Esophagus squamous epithelium (tissue), 5 donors: ENCODE data around the gene EYS. TPM values are rescaled to one million over a fixed set of nuclear protein-coding genes. Genes with fewer than 3 reads are reported as not detected.

Source experiments
- DNase-seq: peaks from one replicate; lab custom pipeline; 2025; lab: John Stamatoyannopoulos, UW
- H3K27ac ChIP-seq, 4 donors: fragments of 200-600 bp; sonication (generic); one replicate each; pipeline ENCODE4 v1.5.1; 2016 to 2019; ENCODE audit warnings: mild to moderate bottlenecking in 1 of 4
- H3K27me3 ChIP-seq, 4 donors: fragments of 200-600 bp; sonication (generic); 1 replicate in 3 of 4; 2 replicates in 1 of 4; pipeline versions ENCODE4 v1.5.1 to v1.6.0; 2017 to 2021; ENCODE audit warnings: antibody characterized with exemption in 1 of 4
- H3K36me3 ChIP-seq, 3 donors: fragments of 200-600 bp; sonication (generic); one replicate each; pipeline ENCODE4 v1.5.1; 2016 to 2019
- H3K4me1 ChIP-seq, 3 donors: fragments of 200-600 bp; sonication (generic); one replicate each; pipeline ENCODE4 v1.5.1; 2017 to 2019
- H3K4me3 ChIP-seq, 4 donors: fragments of 200-600 bp; sonication (generic); 1 replicate in 3 of 4; 2 replicates in 1 of 4; pipeline ENCODE4 v1.5.1; 2016 to 2019; ENCODE audit warnings: mild to moderate bottlenecking in 2 of 4, moderate library complexity in 1 of 4
- H3K9me3 ChIP-seq, 3 donors: fragments of 200-600 bp; sonication (generic); one replicate each; pipeline ENCODE4 v1.5.1; 2016 to 2019
- CTCF ChIP-seq, 6 experiments: fragments of 450-650 bp in 4 of 6; fragments of 200-600 bp in 2 of 6; sonication (generic) in 2 of 6; IDR thresholded peaks; one replicate each; pipeline ENCODE4 v1.5.1; 2016 to 2019; ENCODE audit warnings: antibody characterized with exemption in 6 of 6, mild to moderate bottlenecking in 4 of 6, moderate library complexity in 4 of 6
- POLR2A ChIP-seq, 4 donors: fragments of 450-650 bp; IDR thresholded peaks; one replicate each; pipeline ENCODE4 v1.6.1; 2017; ENCODE audit warnings: antibody characterized with exemption in 4 of 4, mild to moderate bottlenecking in 4 of 4, moderate library complexity in 3 of 4
- WGBS, 2 donors: methylation state at CpG; one replicate each; pipeline ENCODE4 v1.1.5; 2018; 5-methylcytosine and 5-hydroxymethylcytosine counted together
- intact Hi-C: fragments of 100-400 bp; cut with DNase I; formaldehyde crosslinking; loops from one replicate; pipeline ENCODE4 v1.15.0; 2022
- total RNA-seq, 4 donors: library from RNA; depleted of rRNA; stranded (reverse); fragments of >200 nt; gene quantifications; one replicate each; pipeline ENCODE4 v1.1.0, GENCODE V29; 2016
- donor health status: DM: yes; HTN: yes; CAD: no.

The EYS gene
- total RNA-seq, 4 donors from 2014 or later = 0.87 TPM; not detected in 3

GRCh38 chr6:65091561-65091960 lies 615.5 kb downstream of the EYS start:
- Histone ChIP-seq H3K4me1 (no peaks in the 10 kb centered on the region), H3K27ac (no peak overlapping the region), H3K4me3 (no peak overlapping the region), H3K36me3 (no peaks in the 10 kb centered on the region), H3K27me3 (no peaks in the 10 kb centered on the region), H3K9me3 (peaks cover 0 to 10% (median 4%) of the 10 kb centered on the region in 3 donors)
- DNase-seq = no peak
- 87 to 89% methylated on average over 8 of the region's 8 CpGs for WGBS, 2 donors
- TF ChIP-seq POLR2A (IDR thresholded peaks at IDR 0.05) = no peak
- TF ChIP-seq CTCF (IDR thresholded peaks at IDR 0.05) = no peak
- intact Hi-C loops = no loop called here

GRCh38 chr6:65088575-65088974 lies 618.5 kb downstream of the EYS start:
- Histone ChIP-seq H3K4me3 (no peak overlapping the region), H3K27ac (no peak overlapping the region), H3K27me3 (no peaks in the 10 kb centered on the region), H3K36me3 (no peaks in the 10 kb centered on the region), H3K4me1 (no peaks in the 10 kb centered on the region), H3K9me3 (peaks cover 0 to 10% (median 4%) of the 10 kb centered on the region in 3 donors)
- intact Hi-C loops = no loop called here
- no peak for DNase-seq
- WGBS, 2 donors = 62 to 74% methylated on average over 2 to 3 of the region's 3 CpGs
- TF ChIP-seq POLR2A (IDR thresholded peaks at IDR 0.05) = no peak
- no peak for TF ChIP-seq CTCF (IDR thresholded peaks at IDR 0.05)

GRCh38 chr6:65081756-65082155 lies 625.3 kb downstream of the EYS start:
- no peaks in the 10 kb centered on the region for H3K36me3 ChIP-seq
- no peak overlapping the region for H3K4me3 ChIP-seq
- no peak for TF ChIP-seq POLR2A (IDR thresholded peaks at IDR 0.05)
- no peak for TF ChIP-seq CTCF (IDR thresholded peaks at IDR 0.05)
- H3K4me1 ChIP-seq = no peaks in the 10 kb centered on the region
- WGBS, 2 donors = 90 to 95% methylated on average over 1 of the region's 1 CpG
- H3K27ac ChIP-seq = no peak overlapping the region
- no peak for DNase-seq
- no peaks in the 10 kb centered on the region for H3K9me3 ChIP-seq
- intact Hi-C loops = no loop called here
- H3K27me3 ChIP-seq = no peaks in the 10 kb centered on the region

- no peak for DNase-seq
- H3K4me3 ChIP-seq = no peak overlapping the region
- H3K27me3 ChIP-seq = no peaks in the 10 kb centered on the region
- H3K27ac ChIP-seq = no peak overlapping the region
- no peaks in the 10 kb centered on the region for H3K9me3 ChIP-seq
- no peaks in the 10 kb centered on the region for H3K36me3 ChIP-seq
- intact Hi-C loops = no loop called here
- TF ChIP-seq CTCF (IDR thresholded peaks at IDR 0.05) (no peak), POLR2A (IDR thresholded peaks at IDR 0.05) (no peak)
- no peaks in the 10 kb centered on the region for H3K4me1 ChIP-seq
Measured at GRCh38 chr6:65075705-65076230, 631.3 kb downstream of the EYS start.

- Histone ChIP-seq H3K9me3 (no peaks in the 10 kb centered on the region), H3K4me1 (no peaks in the 10 kb centered on the region), H3K27me3 (no peaks in the 10 kb centered on the region), H3K4me3 (no peak overlapping the region), H3K36me3 (no peaks in the 10 kb centered on the region), H3K27ac (no peak overlapping the region)
- DNase-seq = no peak
- TF ChIP-seq CTCF (IDR thresholded peaks at IDR 0.05) = no peak
- 80 to 94% methylated on average over 1 of the region's 1 CpG for WGBS, 2 donors
- intact Hi-C loops = no loop called here
Measured at GRCh38 chr6:65072500-65072899, 634.5 kb downstream of the EYS start.
